ENCODE data around the gene FAM25G. TPM values are rescaled to one million over a fixed set of nuclear protein-coding genes. Genes with fewer than 3 reads are reported as not detected.
"Not testable (repeated sequence)": the region's sequence is repeated elsewhere in the genome, so short reads cannot be mapped to it uniquely, and the experiment has no call there.

Gene FAM25G
- total RNA-seq, 2 experiments from 2014 or later: not detected

- DNase-seq: peak; percentile 10
- ChIA-PET POLR2A (no interaction called here), CTCF (no interaction called here)
- Mint-ChIP-seq H3K9me3 (no peaks in the 10 kb centered on the region), H3K4me1 (no peaks in the 10 kb centered on the region), H3K27ac (no peak overlapping the region), H3K4me3 (no peak overlapping the region), H3K36me3 (ENCODE audit: low read depth) (no peaks in the 10 kb centered on the region), H3K27me3 (peaks cover 22% of the 10 kb centered on the region)
These were observed 34.5 kb downstream of the FAM25G start for GRCh38 chr10:47456794-47457527.

GRCh38 chr10:47456079-47456785, 35.3 kb downstream of the FAM25G start:
- H3K27me3 Mint-ChIP-seq: peaks cover 20% of the 10 kb centered on the region
- POLR2A ChIA-PET: no interaction called here
- no peaks in the 10 kb centered on the region for H3K4me1 Mint-ChIP-seq
- CTCF ChIA-PET: no interaction called here
- DNase-seq: no peak
- H3K36me3 Mint-ChIP-seq (ENCODE audit: low read depth): no peaks in the 10 kb centered on the region
- H3K9me3 Mint-ChIP-seq: no peaks in the 10 kb centered on the region
- H3K4me3 Mint-ChIP-seq: no peak overlapping the region
- no peak overlapping the region for H3K27ac Mint-ChIP-seq

DNA sequence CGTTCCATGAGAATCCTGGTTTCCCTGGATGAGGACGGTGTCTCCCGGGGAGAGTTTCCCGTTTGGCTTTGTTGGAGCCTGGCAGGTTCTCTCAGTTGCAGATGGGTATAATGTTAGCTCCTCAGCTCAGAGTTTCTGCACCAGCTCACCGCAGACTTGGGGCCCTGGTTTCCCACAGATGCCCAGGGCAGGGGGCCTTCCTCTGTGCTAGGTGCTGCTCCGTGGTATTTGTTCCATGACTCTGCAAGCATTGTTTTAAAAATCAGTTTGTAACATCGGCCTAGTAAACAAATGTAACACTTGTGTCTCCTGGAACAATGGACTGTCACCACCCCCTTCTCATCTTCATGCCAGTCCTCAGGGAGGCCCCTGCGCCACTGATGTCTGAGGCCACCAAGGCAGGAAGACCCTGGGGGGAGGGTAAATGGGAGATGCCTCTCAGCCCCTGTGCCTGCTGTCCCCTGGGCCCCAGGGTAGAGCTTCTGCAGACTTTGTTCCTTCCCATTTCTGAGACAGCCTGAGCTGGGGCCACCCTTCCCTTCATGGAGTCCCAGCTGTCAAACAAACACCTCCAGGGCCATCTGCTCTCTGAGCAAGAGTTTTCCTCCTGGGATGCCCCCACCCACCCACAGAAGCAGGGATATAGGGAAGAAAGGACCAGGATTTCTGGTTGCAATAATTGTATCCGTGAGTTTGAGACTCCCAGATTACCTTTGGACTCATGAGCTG, 36.0 kb downstream of the FAM25G start:
- CTCF ChIA-PET; POLR2A ChIA-PET; H3K36me3 Mint-ChIP-seq (ENCODE audit: low read depth); H3K4me1 Mint-ChIP-seq; H3K4me3 Mint-ChIP-seq; H3K27ac Mint-ChIP-seq; H3K9me3 Mint-ChIP-seq: not testable (repeated sequence)
- DNase-seq: peak; percentile 6
- H3K27me3 Mint-ChIP-seq: peaks cover 18% of the 10 kb centered on the region

DNA sequence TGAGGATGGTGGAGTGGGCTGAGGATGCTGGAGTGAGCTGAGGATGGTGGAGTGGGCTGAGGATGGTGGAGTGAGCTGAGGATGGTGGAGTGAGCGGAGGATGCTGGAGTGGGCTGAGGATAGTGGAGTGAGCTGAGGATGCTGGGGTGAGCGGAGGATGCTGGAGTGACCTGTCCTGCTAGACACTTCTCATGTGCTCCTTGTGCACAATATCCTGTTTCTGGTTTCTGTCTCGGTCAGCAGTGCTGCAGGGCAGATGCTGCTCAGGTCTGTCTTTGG, 36.8 kb downstream of the FAM25G start:
- H3K36me3 Mint-ChIP-seq (ENCODE audit: low read depth): no peaks in the 10 kb centered on the region
- POLR2A ChIA-PET: no interaction called here
- peak; percentile 11 for DNase-seq
- no peaks in the 10 kb centered on the region for H3K9me3 Mint-ChIP-seq
- CTCF ChIA-PET: no interaction called here
- H3K27ac Mint-ChIP-seq: no peak overlapping the region
- no peak overlapping the region for H3K4me3 Mint-ChIP-seq
- H3K27me3 Mint-ChIP-seq: peaks cover 18% of the 10 kb centered on the region
- H3K4me1 Mint-ChIP-seq: no peaks in the 10 kb centered on the region

- peak; percentile 9 for DNase-seq
- Mint-ChIP-seq H3K4me1 (no peaks in the 10 kb centered on the region), H3K9me3 (no peaks in the 10 kb centered on the region), H3K36me3 (ENCODE audit: low read depth) (no peaks in the 10 kb centered on the region), H3K27ac (no peak overlapping the region), H3K4me3 (no peak overlapping the region), H3K27me3 (peaks cover 18% of the 10 kb centered on the region)
- ChIA-PET POLR2A (no interaction called here), CTCF (no interaction called here)
These were observed 37.3 kb downstream of the FAM25G start for GRCh38 chr10:47454008-47454779.

- POLR2A ChIA-PET: no interaction called here
- no peaks in the 10 kb centered on the region for H3K36me3 Mint-ChIP-seq (ENCODE audit: low read depth)
- CTCF ChIA-PET: no interaction called here
- H3K4me3 Mint-ChIP-seq: no peak overlapping the region
- H3K4me1 Mint-ChIP-seq: no peaks in the 10 kb centered on the region
- no peak for DNase-seq
- no peaks in the 10 kb centered on the region for H3K9me3 Mint-ChIP-seq
- peaks cover 16% of the 10 kb centered on the region for H3K27me3 Mint-ChIP-seq
- no peak overlapping the region for H3K27ac Mint-ChIP-seq
These were observed 38.1 kb downstream of the FAM25G start for GRCh38 chr10:47453141-47454007.

DNA sequence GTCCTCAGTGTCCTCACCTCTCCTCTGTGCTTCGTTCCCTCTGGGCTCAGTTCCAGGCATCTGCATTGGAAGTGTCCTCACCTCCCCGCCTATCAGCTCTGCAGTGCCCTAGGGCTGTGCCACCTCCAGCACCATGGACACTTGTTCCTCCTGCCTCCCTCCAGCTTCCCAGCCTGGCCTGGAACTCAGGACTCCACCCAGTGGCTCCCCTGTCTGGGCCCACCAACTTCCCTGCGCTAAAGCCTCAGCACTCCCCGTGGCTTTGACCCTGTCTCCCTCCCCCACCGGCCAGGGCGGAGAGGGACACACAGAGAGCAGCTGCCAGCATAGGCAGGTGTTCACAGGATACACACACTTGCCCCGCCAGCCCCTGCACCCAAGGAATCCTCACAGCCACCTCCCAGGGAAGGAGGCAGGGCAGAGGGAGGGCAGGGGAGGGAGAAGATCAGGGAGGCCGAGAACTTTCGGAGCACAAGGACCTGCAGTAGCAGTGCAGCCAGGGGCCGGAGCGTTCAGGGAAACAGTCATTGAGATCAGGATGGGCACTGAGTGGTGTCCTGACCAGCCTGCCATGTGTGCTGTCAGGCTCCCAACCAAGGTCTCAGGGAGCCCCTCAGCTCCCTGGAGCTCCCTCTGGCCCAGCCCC, 38.9 kb downstream of the FAM25G start:
- H3K27ac Mint-ChIP-seq: no peak overlapping the region
- H3K27me3 Mint-ChIP-seq: peaks cover 19% of the 10 kb centered on the region
- CTCF ChIA-PET: no interaction called here
- peaks cover 4% of the 10 kb centered on the region for H3K9me3 Mint-ChIP-seq
- H3K4me1 Mint-ChIP-seq: no peaks in the 10 kb centered on the region
- no peaks in the 10 kb centered on the region for H3K36me3 Mint-ChIP-seq (ENCODE audit: low read depth)
- POLR2A ChIA-PET: no interaction called here
- H3K4me3 Mint-ChIP-seq: no peak overlapping the region
- DNase-seq: no peak

DNA sequence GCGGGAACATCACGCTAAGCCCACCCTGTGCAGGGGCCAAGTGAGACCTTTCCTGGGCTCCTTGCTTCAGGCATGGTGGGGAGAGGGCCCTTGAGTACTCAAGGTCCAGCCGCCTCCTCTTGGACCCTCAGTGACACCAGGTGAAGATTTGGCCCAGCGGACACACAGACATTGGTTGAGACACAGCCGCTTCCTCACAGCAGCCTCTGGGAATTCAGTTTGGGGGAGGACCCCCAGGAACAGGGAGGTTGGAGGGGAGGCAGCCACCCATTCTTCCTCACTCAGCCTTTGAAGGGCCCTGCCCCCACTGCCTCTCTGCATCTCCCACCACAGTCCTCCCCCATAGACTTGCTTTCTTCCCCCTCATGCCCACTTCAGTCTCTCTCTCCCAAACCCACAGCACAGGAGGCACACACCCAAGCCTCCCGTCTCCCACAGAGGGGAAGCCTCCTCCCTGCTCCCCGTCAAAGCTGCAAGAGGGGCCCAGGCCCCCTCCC, 39.5 kb downstream of the FAM25G start:
- ChIA-PET CTCF (no interaction called here), POLR2A (no interaction called here)
- Mint-ChIP-seq H3K27me3 (peaks cover 19% of the 10 kb centered on the region), H3K36me3 (ENCODE audit: low read depth) (no peaks in the 10 kb centered on the region), H3K4me1 (no peaks in the 10 kb centered on the region), H3K9me3 (peaks cover 5% of the 10 kb centered on the region), H3K4me3 (no peak overlapping the region), H3K27ac (no peak overlapping the region)
- peak; percentile 11 for DNase-seq

DNA sequence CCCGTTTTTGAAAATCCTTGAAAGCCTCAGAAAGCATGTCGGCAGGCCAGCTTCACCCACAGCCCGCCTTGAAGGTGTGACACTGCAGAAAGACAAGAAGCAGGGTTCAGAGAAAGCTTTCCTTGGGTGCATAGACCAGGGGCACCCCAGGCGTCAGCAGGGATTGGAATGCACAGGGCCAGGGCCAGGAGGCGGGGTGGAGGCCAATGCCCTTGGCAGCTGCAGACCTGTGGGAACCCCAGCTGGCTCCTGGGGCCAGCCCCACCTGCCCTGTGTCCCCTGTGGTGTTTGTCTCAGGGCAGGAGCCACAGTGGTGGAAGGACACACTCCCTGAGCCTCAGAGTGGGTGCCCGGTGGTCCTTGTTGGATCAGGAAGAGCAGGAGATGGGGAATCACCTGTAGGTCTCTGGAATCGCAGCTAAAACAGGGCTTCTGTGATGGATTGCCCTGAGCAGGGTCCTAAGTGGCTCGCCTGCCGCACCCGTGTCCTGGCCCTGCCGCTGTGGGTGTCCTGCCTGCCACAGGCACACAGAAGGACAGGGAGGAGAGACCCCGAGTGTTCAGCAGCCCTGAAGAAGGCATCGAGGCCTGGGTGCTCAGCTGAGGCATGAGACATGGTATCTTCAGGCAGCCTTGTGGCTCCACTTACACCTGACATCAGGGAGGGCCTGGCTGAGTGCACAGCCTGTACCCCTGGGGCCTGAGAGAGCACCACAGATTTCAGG, 40.1 kb downstream of the FAM25G start:
- POLR2A ChIA-PET: no interaction called here
- H3K9me3 Mint-ChIP-seq: peaks cover 5% of the 10 kb centered on the region
- no peak for DNase-seq

DNA sequence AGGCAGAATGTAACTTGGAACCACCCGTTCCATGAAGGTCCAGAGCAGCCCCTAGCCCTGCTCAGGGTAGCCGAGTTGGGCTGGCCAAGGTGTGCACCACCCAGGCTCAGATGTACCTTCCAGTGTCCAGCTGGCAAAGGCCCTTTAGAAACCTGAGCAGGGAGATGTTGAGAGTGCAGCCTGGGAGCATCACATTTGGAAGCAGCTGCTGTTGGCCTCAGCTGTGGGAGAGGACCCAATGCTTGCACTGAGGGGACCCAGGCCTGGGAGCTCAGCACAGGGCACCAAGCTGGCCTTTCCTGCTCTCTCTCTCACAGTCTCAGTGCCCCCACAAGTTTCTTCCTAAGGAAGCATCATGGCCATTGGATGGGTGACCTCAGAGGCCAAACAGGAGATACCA, 41.1 kb downstream of the FAM25G start:
- no peaks in the 10 kb centered on the region for H3K36me3 Mint-ChIP-seq (ENCODE audit: low read depth)
- H3K27ac Mint-ChIP-seq: no peak overlapping the region
- ChIA-PET CTCF (no interaction called here), POLR2A (no interaction called here)
- peaks cover 11% of the 10 kb centered on the region for H3K9me3 Mint-ChIP-seq
- H3K4me3 Mint-ChIP-seq: no peak overlapping the region
- peak; percentile 12 for DNase-seq
- H3K27me3 Mint-ChIP-seq: peaks cover 19% of the 10 kb centered on the region
- no peaks in the 10 kb centered on the region for H3K4me1 Mint-ChIP-seq

More for the DNA sequence above, 40.1 kb downstream of the FAM25G start:
- H3K27ac Mint-ChIP-seq: no peak overlapping the region
- no peaks in the 10 kb centered on the region for H3K4me1 Mint-ChIP-seq
- peaks cover 19% of the 10 kb centered on the region for H3K27me3 Mint-ChIP-seq
- CTCF ChIA-PET: no interaction called here
- no peaks in the 10 kb centered on the region for H3K36me3 Mint-ChIP-seq (ENCODE audit: low read depth)
- no peak overlapping the region for H3K4me3 Mint-ChIP-seq

DNA sequence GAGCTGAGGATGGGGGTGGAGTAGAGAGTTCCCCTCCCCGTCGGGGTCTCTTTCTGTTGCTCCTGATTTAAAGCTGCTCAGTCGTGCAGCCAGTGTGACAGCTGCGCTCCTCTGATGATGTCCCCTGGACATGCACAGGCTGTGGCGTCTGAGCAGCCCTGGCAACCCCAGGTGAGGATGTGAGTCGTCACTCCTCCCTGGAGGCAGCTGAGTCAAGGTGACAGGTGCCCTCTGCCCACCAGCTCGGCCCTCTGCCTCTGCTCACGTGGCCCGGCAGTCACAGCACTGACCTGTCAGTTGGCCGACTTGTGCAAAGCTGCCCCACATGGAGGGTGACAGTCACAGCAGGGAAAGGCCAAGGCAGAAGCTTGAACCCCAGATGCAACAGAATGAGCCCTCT, 41.5 kb downstream of the FAM25G start:
- peak; percentile 11 for DNase-seq
- Mint-ChIP-seq H3K36me3 (ENCODE audit: low read depth) (no peaks in the 10 kb centered on the region), H3K9me3 (peaks cover 15% of the 10 kb centered on the region), H3K27me3 (peaks cover 22% of the 10 kb centered on the region), H3K27ac (no peak overlapping the region), H3K4me1 (no peaks in the 10 kb centered on the region), H3K4me3 (no peak overlapping the region)
- CTCF ChIA-PET: no interaction called here
- POLR2A ChIA-PET: no interaction called here

Measured in activated CD4-positive, alpha-beta memory T cell treated with anti-CD3 and anti-CD28 coated beads, Interleukin-2, amount 10 ng/mL, durations not matched to agents 7 days and 5 days (primary cell).